ENCODE results near the gene CTU2. TPM values are rescaled to one million over a fixed set of nuclear protein-coding genes. Genes with fewer than 3 reads are reported as not detected.

Gene CTU2
- total and polyA plus RNA-seq, 2 of the 8 experiments (the other 6 are each of a cell fraction or from before 2014, with no cell fraction given) = 32.7 to 42.9 TPM

- no peak overlapping the region for H3K18ac ChIP-seq (ENCODE audit: extremely low read depth, low read length)
- no peaks in the 10 kb centered on the region for H3K36me3 ChIP-seq (ENCODE audit: control insufficient read depth in 2 of 4, insufficient read depth in 4 of 4, low read length in 3 of 4)
- FAIRE-seq = no peak
- H2BK20ac ChIP-seq (ENCODE audit: low read length) = 0 out of 2 replicates have a peak overlapping the region, but pooled peaks have one; percentile 48
- POLR2A ChIA-PET (ENCODE audit: partially characterized antibody) = interaction anchor here (1.1 to 2.7 kb wide), 3 partner anchors 9 to 18 kb away, joined by 3 to 9 read pairs (median 3); partner anchors contain the start of gene MVD
- H4K8ac ChIP-seq (ENCODE audit: extremely low read depth, insufficient read depth, low read length) = no peak overlapping the region; the same call in 1 of the 2 replicates
- peak; percentile 39 to 82 for DNase-seq (ENCODE audit: low read depth in 1 of 2, low spot score in 2 of 2)
- H2AK5ac ChIP-seq (ENCODE audit: low read depth, low read length) = no peak overlapping the region
- H3K27me3 ChIP-seq (replicated peaks in 1 of 4; ENCODE audit: control insufficient read depth in 3 of 4, extremely low read depth in 1 of 4, insufficient read depth in 3 of 4, low read length in 3 of 4) = peaks cover 0 to 2% (median 0%) of the 10 kb centered on the region in 4 experiments; a peak in 1 of 7 replicates
- H3K79me1 ChIP-seq (ENCODE audit: low read depth, low read length) = no peaks in the 10 kb centered on the region
- no peak overlapping the region for H2BK5ac ChIP-seq (ENCODE audit: low read depth, low read length)
- H3K9ac ChIP-seq (replicated peaks in 1 of 4; ENCODE audit: extremely low read depth in 1 of 4, low read depth in 3 of 4, low read length in 3 of 4) = no peak overlapping the region
- H3K4me1 ChIP-seq (replicated peaks in 1 of 4; ENCODE audit: control insufficient read depth in 3 of 4, insufficient read depth in 4 of 4, low read length in 3 of 4) = peaks cover 0 to 5% (median 1%) of the 10 kb centered on the region in 4 experiments; a peak in 2 of 7 replicates
- H3K9me3 ChIP-seq (ENCODE audit: insufficient read depth in 2 of 2, low read depth in 1 of 2, low read length in 1 of 2) = no peaks in the 10 kb centered on the region
- no peaks in the 10 kb centered on the region for H3K79me2 ChIP-seq (ENCODE audit: control insufficient read depth in 1 of 2, insufficient read depth in 2 of 2, low read length in 2 of 2)
- H3K56ac ChIP-seq (replicated peaks; ENCODE audit: insufficient read length, low read depth, low read length) = no peak overlapping the region
- TF ChIP-seq MAX (IDR thresholded peaks at IDR 0.05) = 0 out of 2 replicates have a peak, but pooled peaks have one; percentile 31
- TF ChIP-seq CTCF (IDR thresholded peaks at IDR 0.05; ENCODE audit: control extremely low read depth in 1 of 3, insufficient read depth in 1 of 3, low read depth in 1 of 3, low read length in 3 of 3) = peak; percentile 77 to 92 (median 88)
- TF ChIP-seq GABPA (IDR thresholded peaks at IDR 0.05; ENCODE audit: borderline replicate concordance, insufficient read depth, low read length) = peak; percentile 67; the same call in 1 of the 2 replicates
- TF ChIP-seq RAD21 (IDR thresholded peaks at IDR 0.05 in 1 of 2, conservative IDR thresholded peaks at IDR 0.05 in 1 of 2; ENCODE audit: low read depth in 2 of 2, low read length in 2 of 2) = peak; percentile 40 to 61
- TF ChIP-seq RFX5 (IDR thresholded peaks at IDR 0.05; ENCODE audit: borderline replicate concordance, low read depth, low read length) = no peak
- no peak for TF ChIP-seq PHF8 (conservative IDR thresholded peaks at IDR 0.05; ENCODE audit: low read depth, low read length)
- H3K14ac ChIP-seq (ENCODE audit: insufficient read length) = no peak overlapping the region
- CTCF ChIA-PET (ENCODE audit: partially characterized antibody) = interaction anchor here (0.6 to 2.8 kb wide), 15 partner anchors 9 to 226 kb away, joined by 3 to 33 read pairs (median 4); partner anchors contain the start of gene MVD
- 76% methylated on average over 27 of the region's 31 CpGs; no CpG with 5 or more reads in 1 of the 2 experiments for WGBS, 2 experiments (ENCODE audit: extremely low coverage in 1 of 2, insufficient coverage in 1 of 2, insufficient read length in 1 of 2, insufficient replicate concordance in 2 of 2, low coverage in 1 of 2, low lambda C conversion rate in 2 of 2, missing lambda C conversion rate in 1 of 2)
- no peak overlapping the region for H4K91ac ChIP-seq (replicated peaks; ENCODE audit: insufficient read length, low read length)
- no peak overlapping the region for H4K5ac ChIP-seq (ENCODE audit: insufficient read length, low read depth, low read length)
- no peak overlapping the region for H3K4me3 ChIP-seq (ENCODE audit: extremely low read depth in 1 of 4, insufficient read depth in 2 of 4, low read depth in 3 of 4, low read length in 4 of 4)
- H2BK12ac ChIP-seq (ENCODE audit: low read depth, low read length) = no peak overlapping the region
- H4K20me1 ChIP-seq (replicated peaks in 1 of 2; ENCODE audit: control insufficient read depth in 1 of 2, insufficient read depth in 2 of 2, low read length in 2 of 2) = peaks cover 0 to 2% of the 10 kb centered on the region in 2 experiments
- H2AFZ ChIP-seq (ENCODE audit: low read length) = no peak overlapping the region
- no peak overlapping the region for H3K27ac ChIP-seq (ENCODE audit: low read depth, low read length)
- H3K23ac ChIP-seq (ENCODE audit: insufficient read length) = no peak overlapping the region
- H2BK15ac ChIP-seq (ENCODE audit: low read length) = no peak overlapping the region
- H3K23me2 ChIP-seq (ENCODE audit: low read depth, low read length) = peaks cover 10% of the 10 kb centered on the region; the same call in 1 of the 2 replicates
- H3K4ac ChIP-seq (replicated peaks; ENCODE audit: insufficient read length, low read depth, low read length) = no peak overlapping the region
- H2BK120ac ChIP-seq (replicated peaks; ENCODE audit: low read depth, low read length) = no peak overlapping the region
- no peak overlapping the region for H3K4me2 ChIP-seq (ENCODE audit: insufficient read depth in 1 of 2, low read depth in 2 of 2, low read length in 2 of 2)
These were observed 25.1 kb upstream of the CTU2 start for GRCh38 chr16:88681084-88681680.

Data from H1 (cell line).